Measurements from ENCODE around the gene GDPGP1.
"Not testable (repeated sequence)": the region's sequence is repeated elsewhere in the genome, so short reads cannot be mapped to it uniquely, and the experiment has no call there.

DNA sequence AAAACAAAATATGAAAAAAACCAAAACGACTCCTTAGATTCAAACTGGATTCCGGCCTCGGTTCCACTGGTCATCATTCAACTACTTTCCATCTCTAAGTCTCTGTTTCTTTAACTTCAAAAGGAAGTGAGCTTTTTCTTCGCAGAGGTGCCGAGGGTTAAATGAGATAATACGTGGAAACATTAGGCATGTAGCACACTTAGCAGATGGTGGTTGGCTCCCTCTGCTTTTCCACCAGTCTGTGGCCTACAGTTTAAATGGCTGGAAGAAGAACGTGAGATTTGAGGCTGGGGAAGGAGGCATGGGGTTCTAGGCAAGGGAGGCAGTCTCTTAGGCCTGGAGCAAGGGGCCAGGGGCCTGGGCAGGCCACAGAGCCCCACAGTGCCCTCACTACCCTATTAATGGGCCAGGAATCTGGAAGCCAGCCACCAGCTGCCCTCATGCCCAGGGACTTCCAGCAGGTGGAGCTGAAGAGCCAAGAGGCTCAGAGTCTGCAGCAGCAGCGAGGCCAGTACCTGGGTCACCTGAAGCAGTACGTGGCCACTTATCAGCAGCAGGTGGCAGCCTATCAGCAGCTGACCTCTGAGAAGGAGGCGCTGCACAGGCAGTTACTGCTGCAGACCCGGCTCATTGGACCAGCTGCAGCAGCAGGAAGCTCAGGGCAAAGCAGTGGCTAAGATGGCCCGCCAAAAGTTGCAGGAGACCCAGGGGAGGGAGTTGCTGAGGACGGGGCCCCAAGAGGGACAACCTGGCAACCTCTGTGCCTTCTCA, 59.2 kb downstream of the GDPGP1 start:
- TF ChIP-seq CTCF (IDR thresholded peaks at IDR 0.05), result peak; percentile 58 to 83 (median 65)
- not testable (repeated sequence) for TF ChIP-seq POLR2AphosphoS5, POLR2A (IDR thresholded peaks at IDR 0.05)

Data from breast epithelium (tissue), 3 donors.